Parathyroid adenoma (tissue), 2 donors: ENCODE results near the gene NDUFS4.

Experiments used
- H2AFZ ChIP-seq: fragments of 300-600 bp; sonication (generic); one replicate; pipeline ENCODE4 v1.7.0; 2017; ENCODE audit warnings: antibody characterized with exemption, mild to moderate bottlenecking
- H3K27ac ChIP-seq: fragments of 300-600 bp; sonication (generic); one replicate; pipeline ENCODE4 v1.7.0; 2017
- H3K27me3 ChIP-seq: fragments of 300-600 bp; sonication (generic); one replicate; pipeline ENCODE4 v1.7.0; 2017; ENCODE audit warnings: low read length; ENCODE audit not compliant: control insufficient read depth, insufficient read depth
- H3K36me3 ChIP-seq: fragments of 300-600 bp; sonication (generic); one replicate; pipeline ENCODE4 v1.7.0; 2017; ENCODE audit warnings: low read length; ENCODE audit not compliant: control insufficient read depth, insufficient read depth
- H3K4me1 ChIP-seq: fragments of 300-600 bp; sonication (generic); one replicate; pipeline ENCODE4 v1.7.0; 2017; ENCODE audit warnings: control low read depth
- H3K4me2 ChIP-seq: fragments of 300-600 bp; sonication (generic); one replicate; pipeline ENCODE4 v1.7.0; 2017; ENCODE audit warnings: low read length
- H3K4me3 ChIP-seq: fragments of 300-600 bp; sonication (generic); one replicate; pipeline ENCODE4 v1.7.0; 2017; ENCODE audit warnings: low read depth, low read length
- H3K79me2 ChIP-seq: fragments of 300-600 bp; sonication (generic); one replicate; pipeline ENCODE4 v1.7.0; 2017; ENCODE audit warnings: control low read depth
- H3K9ac ChIP-seq: fragments of 300-600 bp; sonication (generic); one replicate; pipeline ENCODE4 v1.7.0; 2017; ENCODE audit warnings: mild to moderate bottlenecking
- H3K9me3 ChIP-seq: fragments of 300-600 bp; sonication (generic); one replicate; pipeline ENCODE4 v1.7.0; 2017; ENCODE audit warnings: low read length; ENCODE audit not compliant: control insufficient read depth
- CTCF ChIP-seq: fragments of 300-600 bp; sonication (generic); IDR thresholded peaks from one replicate; pipeline ENCODE4 v1.7.0; 2017; ENCODE audit warnings: antibody characterized with exemption, mild to moderate bottlenecking
- donor health status: primary hyperparathyroidism.

Gene NDUFS4

DNA sequence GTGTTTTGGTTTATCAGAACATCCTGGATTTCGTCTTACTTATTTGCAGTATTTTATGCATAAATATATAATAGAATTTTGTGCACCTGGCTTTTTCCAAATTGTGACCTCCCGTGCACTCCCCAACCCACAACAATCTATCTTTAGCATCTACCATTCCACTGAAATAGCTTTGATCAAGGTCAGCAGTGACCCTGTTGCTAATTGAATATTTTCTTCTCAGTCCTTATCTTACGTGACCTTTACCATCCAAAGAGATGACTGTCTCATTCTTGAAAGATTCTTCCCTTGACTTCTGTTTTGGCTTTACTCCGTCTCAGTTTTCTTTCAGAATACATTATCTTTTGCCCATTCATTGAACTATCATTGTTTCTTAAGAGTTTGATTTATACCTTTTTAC lies 18.4 kb downstream of the NDUFS4 start:
- H3K27me3 ChIP-seq, result no peaks in the 10 kb centered on the region
- no peaks in the 10 kb centered on the region for H3K9me3 ChIP-seq
- H3K79me2 ChIP-seq, result peaks cover 52% of the 10 kb centered on the region
- no peak overlapping the region for H3K4me2 ChIP-seq
- H3K4me3 ChIP-seq, result no peak overlapping the region
- H3K4me1 ChIP-seq, result no peaks in the 10 kb centered on the region
- no peak overlapping the region for H3K27ac ChIP-seq
- H2AFZ ChIP-seq, result no peak overlapping the region
- no peaks in the 10 kb centered on the region for H3K36me3 ChIP-seq
- H3K9ac ChIP-seq, result no peak overlapping the region
- no peak for TF ChIP-seq CTCF

- no peak for TF ChIP-seq CTCF
- no peak overlapping the region for H3K27ac ChIP-seq
- H3K27me3 ChIP-seq, result no peaks in the 10 kb centered on the region
- H3K4me2 ChIP-seq, result no peak overlapping the region
- H3K79me2 ChIP-seq, result peaks cover 53% of the 10 kb centered on the region
- H3K36me3 ChIP-seq, result no peaks in the 10 kb centered on the region
- no peaks in the 10 kb centered on the region for H3K9me3 ChIP-seq
- no peak overlapping the region for H2AFZ ChIP-seq
- no peaks in the 10 kb centered on the region for H3K4me1 ChIP-seq
- no peak overlapping the region for H3K4me3 ChIP-seq
- no peak overlapping the region for H3K9ac ChIP-seq
Measured at GRCh38 chr5:53580547-53580946, 20.1 kb downstream of the NDUFS4 start.

GRCh38 chr5:53582225-53582624 lies 21.8 kb downstream of the NDUFS4 start:
- Histone ChIP-seq H3K79me2 (peaks cover 44% of the 10 kb centered on the region), H3K9me3 (no peaks in the 10 kb centered on the region), H3K4me3 (no peak overlapping the region), H2AFZ (no peak overlapping the region), H3K36me3 (no peaks in the 10 kb centered on the region), H3K27ac (no peak overlapping the region), H3K4me2 (no peak overlapping the region), H3K4me1 (no peaks in the 10 kb centered on the region), H3K27me3 (no peaks in the 10 kb centered on the region), H3K9ac (no peak overlapping the region)
- no peak for TF ChIP-seq CTCF

DNA sequence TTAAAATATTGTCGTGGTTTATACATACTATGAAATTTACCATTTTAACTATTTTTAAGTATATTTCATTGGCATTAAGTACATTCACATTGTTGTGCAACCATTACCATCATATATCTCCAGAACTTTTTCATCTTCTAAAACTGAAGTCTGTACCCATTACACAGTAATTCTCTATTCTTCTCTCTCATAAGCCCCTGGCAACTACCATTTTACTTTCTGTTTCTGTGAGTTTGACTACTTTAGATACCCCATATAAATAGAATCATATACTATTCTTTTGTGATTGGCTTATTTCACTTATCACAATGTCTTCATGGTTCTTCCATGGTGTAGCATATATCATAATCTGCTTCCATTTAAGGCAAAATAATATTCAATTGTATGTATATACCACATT lies 30.3 kb downstream of the NDUFS4 start:
- Histone ChIP-seq H3K79me2 (peaks cover 27% of the 10 kb centered on the region), H3K9me3 (no peaks in the 10 kb centered on the region), H3K27me3 (no peaks in the 10 kb centered on the region), H3K27ac (no peak overlapping the region), H3K4me1 (no peaks in the 10 kb centered on the region), H3K4me2 (no peak overlapping the region), H3K9ac (no peak overlapping the region), H2AFZ (no peak overlapping the region), H3K36me3 (no peaks in the 10 kb centered on the region), H3K4me3 (no peak overlapping the region)
- no peak for TF ChIP-seq CTCF

DNA sequence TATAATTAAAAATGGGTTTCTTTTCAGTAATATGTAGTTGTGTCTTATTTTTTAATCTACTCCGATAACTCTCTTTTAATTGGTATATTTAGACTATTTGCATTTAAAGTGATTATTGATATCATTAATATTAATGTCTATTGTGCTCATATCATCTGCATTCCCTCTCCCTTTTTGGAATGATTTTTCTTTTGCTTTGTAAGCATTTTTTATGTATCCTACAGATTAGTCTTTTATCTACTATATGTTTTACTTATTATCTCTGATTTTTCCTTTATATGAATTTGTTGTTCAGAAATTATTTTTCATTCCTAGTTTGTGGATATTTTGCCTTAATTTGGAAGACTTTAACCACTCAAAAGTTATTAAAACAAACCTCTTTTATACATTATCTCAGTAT lies 34.0 kb downstream of the NDUFS4 start:
- no peak overlapping the region for H2AFZ ChIP-seq
- H3K79me2 ChIP-seq, result peaks cover 24% of the 10 kb centered on the region
- H3K27me3 ChIP-seq, result no peaks in the 10 kb centered on the region
- no peaks in the 10 kb centered on the region for H3K36me3 ChIP-seq
- H3K4me1 ChIP-seq, result no peaks in the 10 kb centered on the region
- H3K27ac ChIP-seq, result no peak overlapping the region
- H3K4me2 ChIP-seq, result no peak overlapping the region
- no peak overlapping the region for H3K9ac ChIP-seq
- no peak overlapping the region for H3K4me3 ChIP-seq
- no peak for TF ChIP-seq CTCF
- H3K9me3 ChIP-seq, result no peaks in the 10 kb centered on the region
